Heart left ventricle (tissue), 13 donors: ENCODE data around the gene ZNF280B.

Source experiments
- CTCF ChIP-seq, 12 donors: fragments of 200-600 bp; sonication (generic) in 4 of 12; IDR thresholded peaks; one replicate each; pipeline versions ENCODE4 v1.5.0 to v1.8.0; 2018 to 2022; ENCODE audit warnings: antibody characterized with exemption in 12 of 12, mild to moderate bottlenecking in 5 of 12
- POLR2A ChIP-seq, 2 donors: fragments of 450-650 bp; IDR thresholded peaks; one replicate each; pipeline ENCODE4 v1.6.1; 2017; ENCODE audit warnings: antibody characterized with exemption in 2 of 2, mild to moderate bottlenecking in 2 of 2, moderate library complexity in 2 of 2
- donor health status: ischemic (EF 13 %, LVEDD 7.1; RV severe dilation, severe dysfunction).
- donor health status: DM: no; HTN: yes; CAD: no.
- donor health status: DM: no; HTN: no; CAD: no.
- donor health status: ischemic (EF 25% LVEDD 6.9; RV normal size, moderate dysfunction).
- donor health status: ischemic (EF 25% LVEDD 5.7; RV mildly dilated, moderate dysfunction).
- donor health status: ischemic (EF 35%, LVEDD 5.7; RV mildly dilated, moderate dysfunction).
- donor health status: nonischemic (EF 11% LVEDD 7.7; RV severe dilation, severe dysfunction).
- donor health status: DM: yes; HTN: yes; CAD: no.
- donor health status: PGD.
- donor health status: ischemic (EF 29% LVEDD 5.4; RV normal size, mild dysfunction).
- donor health status: nonischemic (EF 23%, LVEDD 6.1; RV moderate dilation, normal function).

GRCh38 chr22:22554587-22555284, 46.2 kb upstream of the ZNF280B start:
- TF ChIP-seq CTCF (IDR thresholded peaks at IDR 0.05), result no peak
- no peak for TF ChIP-seq POLR2A (IDR thresholded peaks at IDR 0.05)
